ENCODE results near the gene LZTFL1. TPM values are rescaled to one million over a fixed set of nuclear protein-coding genes. Genes with fewer than 3 reads are reported as not detected.
"Not testable (repeated sequence)": the region's sequence is repeated elsewhere in the genome, so short reads cannot be mapped to it uniquely, and the experiment has no call there.

LZTFL1 gene
- total and polyA plus RNA-seq, 2 donors, result 13.8 to 39.1 TPM

GRCh38 chr3:45873638-45874037, 31.7 kb upstream of the LZTFL1 start:
- 87% methylated on average over 4 of the region's 4 CpGs for WGBS
- no peak for DNase-seq (ENCODE audit: extremely low spot score)
- Histone ChIP-seq H3K27ac (ENCODE audit: low read depth) (no peak overlapping the region), H3K4me1 (ENCODE audit: insufficient read depth) (no peaks in the 10 kb centered on the region), H3K4me3 (ENCODE audit: low read depth, low read length) (no peak overlapping the region), H3K36me3 (ENCODE audit: insufficient read depth) (no peaks in the 10 kb centered on the region)

GRCh38 chr3:45873036-45873435, 31.1 kb upstream of the LZTFL1 start:
- H3K36me3 ChIP-seq (ENCODE audit: insufficient read depth), result no peaks in the 10 kb centered on the region
- no peak overlapping the region for H3K27ac ChIP-seq (ENCODE audit: low read depth)
- H3K4me1 ChIP-seq (ENCODE audit: insufficient read depth), result no peaks in the 10 kb centered on the region
- DNase-seq (ENCODE audit: extremely low spot score), result no peak
- no peak overlapping the region for H3K4me3 ChIP-seq (ENCODE audit: low read depth, low read length)

DNA sequence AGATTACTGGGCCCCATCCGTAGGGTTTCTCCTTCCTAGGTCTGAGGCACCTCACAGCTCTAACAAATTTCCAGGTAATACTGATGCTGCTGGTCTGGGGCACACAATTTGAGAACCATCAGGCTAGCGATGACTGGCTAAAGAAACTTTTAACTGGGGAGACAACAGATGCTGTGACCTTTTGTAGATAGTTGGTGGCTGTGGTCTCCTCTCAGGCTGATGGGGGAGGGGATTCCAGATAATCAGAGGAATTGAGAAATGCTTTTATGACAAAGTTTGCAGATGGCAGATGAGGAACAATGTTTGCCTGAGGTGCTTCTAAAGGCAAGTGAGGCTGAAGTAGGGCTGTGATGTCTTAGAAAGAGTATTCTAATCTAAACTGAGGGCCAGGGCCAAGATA, 30.6 kb upstream of the LZTFL1 start:
- no peak overlapping the region for H3K4me3 ChIP-seq (ENCODE audit: low read depth, low read length)
- WGBS, result 67% methylated on average over 2 of the region's 2 CpGs
- DNase-seq (ENCODE audit: extremely low spot score), result no peak
- no peaks in the 10 kb centered on the region for H3K36me3 ChIP-seq (ENCODE audit: insufficient read depth)
- H3K27ac ChIP-seq (ENCODE audit: low read depth), result no peak overlapping the region
- H3K4me1 ChIP-seq (ENCODE audit: insufficient read depth), result no peaks in the 10 kb centered on the region

DNA sequence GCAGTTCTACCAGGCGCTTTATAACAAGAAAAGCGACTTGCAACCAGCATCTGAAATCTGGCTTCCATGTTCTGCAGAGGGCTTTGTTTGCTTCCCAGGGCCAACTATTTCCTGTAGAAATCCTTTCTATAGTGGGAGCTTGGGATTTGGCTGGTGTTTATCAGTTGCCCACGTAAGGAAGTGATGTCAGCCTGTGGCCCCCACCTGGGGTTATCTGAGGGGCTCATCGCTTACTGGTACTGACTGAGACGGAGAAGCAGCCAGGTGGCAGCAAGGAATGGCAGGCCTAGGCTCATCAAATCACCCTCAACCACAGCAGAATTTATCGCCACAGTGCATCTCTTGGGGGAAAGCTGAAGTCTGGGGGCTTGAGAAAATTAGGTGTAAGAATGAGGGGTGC, 29.9 kb upstream of the LZTFL1 start:
- H3K4me3 ChIP-seq (ENCODE audit: low read depth, low read length), result no peak overlapping the region
- 66% methylated on average over 6 of the region's 6 CpGs for WGBS
- DNase-seq (ENCODE audit: extremely low spot score), result no peak
- H3K36me3 ChIP-seq (ENCODE audit: insufficient read depth), result no peaks in the 10 kb centered on the region
- no peak overlapping the region for H3K27ac ChIP-seq (ENCODE audit: low read depth)
- no peaks in the 10 kb centered on the region for H3K4me1 ChIP-seq (ENCODE audit: insufficient read depth)

DNA sequence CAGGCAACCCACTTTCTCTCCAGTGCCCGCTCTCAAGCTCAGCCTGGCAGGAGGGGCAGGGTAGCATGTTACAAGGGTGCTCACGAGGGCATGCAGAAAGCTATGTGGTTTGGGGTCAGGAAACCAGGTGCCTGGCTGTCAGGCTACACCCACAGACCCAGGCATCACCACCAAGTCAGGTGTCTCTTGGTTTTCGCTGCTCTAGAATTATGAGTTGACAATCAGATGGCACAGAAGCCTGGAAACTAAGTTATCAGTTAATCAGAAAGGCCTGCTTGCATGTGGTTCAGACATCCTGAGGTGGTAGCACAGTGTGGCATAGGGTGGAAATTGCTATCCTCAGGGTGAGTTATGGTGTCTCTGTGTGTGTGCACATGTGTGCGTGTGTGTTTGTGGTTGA, 28.2 kb upstream of the LZTFL1 start:
- no peaks in the 10 kb centered on the region for H3K4me1 ChIP-seq (ENCODE audit: insufficient read depth)
- H3K27ac ChIP-seq (ENCODE audit: low read depth), result no peak overlapping the region
- 67% methylated on average over 4 of the region's 4 CpGs for WGBS

GRCh38 chr3:45869638-45870037, 27.7 kb upstream of the LZTFL1 start:
- H3K36me3 ChIP-seq (ENCODE audit: insufficient read depth), result no peaks in the 10 kb centered on the region
- H3K4me3 ChIP-seq (ENCODE audit: low read depth, low read length), result no peak overlapping the region
- 68% methylated on average over 3 of the region's 3 CpGs for WGBS
- DNase-seq (ENCODE audit: extremely low spot score), result no peak
- no peaks in the 10 kb centered on the region for H3K4me1 ChIP-seq (ENCODE audit: insufficient read depth)
- H3K27ac ChIP-seq (ENCODE audit: low read depth), result no peak overlapping the region

More for the DNA sequence above, 28.2 kb upstream of the LZTFL1 start:
- Histone ChIP-seq H3K4me3 (ENCODE audit: low read depth, low read length) (no peak overlapping the region), H3K36me3 (ENCODE audit: insufficient read depth) (no peaks in the 10 kb centered on the region)
- no peak for DNase-seq (ENCODE audit: extremely low spot score)

GRCh38 chr3:45868650-45869049, 26.7 kb upstream of the LZTFL1 start:
- Histone ChIP-seq H3K4me1 (ENCODE audit: insufficient read depth) (no peaks in the 10 kb centered on the region), H3K4me3 (ENCODE audit: low read depth, low read length) (no peak overlapping the region), H3K36me3 (ENCODE audit: insufficient read depth) (no peaks in the 10 kb centered on the region), H3K27ac (ENCODE audit: low read depth) (no peak overlapping the region)
- no peak for DNase-seq (ENCODE audit: extremely low spot score)
- 70% methylated on average over 2 of the region's 2 CpGs for WGBS

GRCh38 chr3:45868213-45868612, 26.3 kb upstream of the LZTFL1 start:
- Histone ChIP-seq H3K4me1 (ENCODE audit: insufficient read depth) (no peaks in the 10 kb centered on the region), H3K4me3 (ENCODE audit: low read depth, low read length) (no peak overlapping the region), H3K36me3 (ENCODE audit: insufficient read depth) (no peaks in the 10 kb centered on the region), H3K27ac (ENCODE audit: low read depth) (no peak overlapping the region)
- WGBS, result 44% methylated on average over 2 of the region's 2 CpGs
- no peak for DNase-seq (ENCODE audit: extremely low spot score)

- H3K27ac ChIP-seq (ENCODE audit: low read depth), result no peak overlapping the region
- WGBS, result 67% methylated on average over 6 of the region's 6 CpGs
- DNase-seq (ENCODE audit: extremely low spot score), result no peak
- no peaks in the 10 kb centered on the region for H3K36me3 ChIP-seq (ENCODE audit: insufficient read depth)
- H3K4me3 ChIP-seq (ENCODE audit: low read depth, low read length), result no peak overlapping the region
- no peaks in the 10 kb centered on the region for H3K4me1 ChIP-seq (ENCODE audit: insufficient read depth)
Observed at GRCh38 chr3:45865563-45865962, 23.6 kb upstream of the LZTFL1 start.

- Histone ChIP-seq H3K27ac (ENCODE audit: low read depth) (no peak overlapping the region), H3K4me1 (ENCODE audit: insufficient read depth) (no peaks in the 10 kb centered on the region), H3K4me3 (ENCODE audit: low read depth, low read length) (no peak overlapping the region), H3K36me3 (ENCODE audit: insufficient read depth) (no peaks in the 10 kb centered on the region)
- WGBS, result 61% methylated on average over 8 of the region's 8 CpGs
- no peak for DNase-seq (ENCODE audit: extremely low spot score)
Observed at GRCh38 chr3:45864760-45865519, 23.0 kb upstream of the LZTFL1 start.

DNA sequence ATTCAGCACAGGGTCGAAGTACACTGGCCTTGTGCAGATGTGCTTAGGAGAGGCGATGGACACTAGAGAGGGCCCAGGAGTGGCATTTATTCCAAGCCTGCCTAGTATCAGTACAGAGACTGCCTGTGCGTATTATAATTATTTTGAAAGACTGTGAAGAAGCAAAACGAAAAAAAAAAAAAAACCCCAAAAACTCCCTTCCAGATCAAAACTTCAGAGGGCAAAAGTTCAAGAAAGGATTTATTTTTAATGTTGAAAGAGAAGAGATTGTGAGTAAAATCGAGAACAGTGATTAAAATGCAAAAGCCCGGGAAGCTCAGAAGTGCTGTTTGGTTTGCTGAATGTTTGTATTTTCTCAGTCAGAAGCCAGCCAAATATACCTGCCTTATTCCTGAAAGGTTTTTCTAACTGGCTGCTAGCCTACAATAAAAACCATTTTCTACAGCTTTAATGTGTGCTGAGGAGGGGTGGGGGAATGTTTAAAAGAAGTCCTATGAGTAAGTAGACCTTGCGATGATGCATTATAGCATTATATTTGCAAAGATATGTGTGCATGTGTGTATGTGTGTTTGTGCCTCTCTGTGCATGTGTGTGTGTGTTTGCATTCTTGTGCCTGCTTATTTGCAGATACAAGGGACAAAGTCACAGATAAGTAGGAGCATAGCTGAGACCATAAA, 19.3 kb upstream of the LZTFL1 start:
- no peak overlapping the region for H3K4me3 ChIP-seq (ENCODE audit: low read depth, low read length)
- 49% methylated on average over 7 of the region's 7 CpGs for WGBS
- H3K36me3 ChIP-seq (ENCODE audit: insufficient read depth), result no peaks in the 10 kb centered on the region
- no peak overlapping the region for H3K27ac ChIP-seq (ENCODE audit: low read depth)
- no peak for DNase-seq (ENCODE audit: extremely low spot score)
- H3K4me1 ChIP-seq (ENCODE audit: insufficient read depth), result no peaks in the 10 kb centered on the region

GRCh38 chr3:45860481-45860880, 18.6 kb upstream of the LZTFL1 start:
- no peak overlapping the region for H3K4me3 ChIP-seq (ENCODE audit: low read depth, low read length)
- DNase-seq (ENCODE audit: extremely low spot score), result no peak
- H3K4me1 ChIP-seq (ENCODE audit: insufficient read depth), result no peaks in the 10 kb centered on the region
- no peak overlapping the region for H3K27ac ChIP-seq (ENCODE audit: low read depth)
- 78% methylated on average over 4 of the region's 4 CpGs for WGBS
- no peaks in the 10 kb centered on the region for H3K36me3 ChIP-seq (ENCODE audit: insufficient read depth)

DNA sequence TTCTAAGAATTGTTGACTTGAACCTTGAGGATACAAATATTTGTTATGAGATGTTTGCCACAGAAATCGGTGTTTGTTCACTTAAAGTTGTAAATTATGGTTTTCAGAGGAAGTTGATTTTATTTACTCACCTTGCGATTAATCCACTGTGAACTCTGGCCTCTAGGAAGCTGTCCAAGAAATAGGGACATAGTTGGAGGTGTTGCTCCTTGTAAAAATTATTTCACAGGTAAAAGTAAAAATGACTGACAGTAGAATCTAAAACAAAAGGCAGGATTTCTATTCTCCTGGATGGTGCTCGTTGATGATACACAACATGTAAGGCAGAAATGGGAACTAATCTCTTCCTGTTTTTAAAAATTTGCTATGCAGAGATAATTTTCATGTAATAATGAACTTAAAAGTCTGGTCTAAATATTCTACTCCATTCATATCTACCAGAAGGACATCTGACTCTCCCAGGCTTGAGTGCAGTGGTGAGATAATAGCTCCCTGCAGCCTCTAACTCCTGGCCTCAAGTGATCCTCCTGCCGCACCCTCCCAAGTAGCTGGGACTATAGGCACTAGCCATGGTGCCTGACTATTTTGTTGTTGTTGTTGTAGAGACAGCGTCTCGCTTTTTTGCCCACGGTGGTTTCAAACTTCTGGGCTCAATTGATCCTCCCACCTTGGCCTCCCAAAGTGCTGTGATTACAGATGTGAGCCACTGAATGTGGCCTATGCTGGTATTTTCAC, 17.1 kb upstream of the LZTFL1 start:
- no peak overlapping the region for H3K27ac ChIP-seq (ENCODE audit: low read depth)
- 79% methylated on average over 7 of the region's 7 CpGs for WGBS
- H3K4me1 ChIP-seq (ENCODE audit: insufficient read depth), result no peaks in the 10 kb centered on the region
- no peak overlapping the region for H3K4me3 ChIP-seq (ENCODE audit: low read depth, low read length)
- no peak for DNase-seq (ENCODE audit: extremely low spot score)
- no peaks in the 10 kb centered on the region for H3K36me3 ChIP-seq (ENCODE audit: insufficient read depth)

- WGBS, result 83% methylated on average over 2 of the region's 2 CpGs
- H3K36me3 ChIP-seq (ENCODE audit: insufficient read depth); H3K27ac ChIP-seq (ENCODE audit: low read depth): not testable (repeated sequence)
Observed at GRCh38 chr3:45857024-45857423, 15.1 kb upstream of the LZTFL1 start.

More at GRCh38 chr3:45857024-45857423, 15.1 kb upstream of the LZTFL1 start:
- not testable (repeated sequence) for H3K4me1 ChIP-seq (ENCODE audit: insufficient read depth); H3K4me3 ChIP-seq (ENCODE audit: low read depth, low read length); DNase-seq (ENCODE audit: extremely low spot score)
